ENCODE results near the gene FAM222A. TPM values are rescaled to one million over a fixed set of nuclear protein-coding genes. Genes with fewer than 3 reads are reported as not detected.
A peak's percentile ranks its signal among the peaks of the same experiment; 100 is the strongest.

Gene FAM222A
- total RNA-seq, 5 donors from 2014 or later (not counting 1 experiment from before 2014, with no cell fraction given) = 0.95 to 4.2 (median 1.6) TPM

DNA sequence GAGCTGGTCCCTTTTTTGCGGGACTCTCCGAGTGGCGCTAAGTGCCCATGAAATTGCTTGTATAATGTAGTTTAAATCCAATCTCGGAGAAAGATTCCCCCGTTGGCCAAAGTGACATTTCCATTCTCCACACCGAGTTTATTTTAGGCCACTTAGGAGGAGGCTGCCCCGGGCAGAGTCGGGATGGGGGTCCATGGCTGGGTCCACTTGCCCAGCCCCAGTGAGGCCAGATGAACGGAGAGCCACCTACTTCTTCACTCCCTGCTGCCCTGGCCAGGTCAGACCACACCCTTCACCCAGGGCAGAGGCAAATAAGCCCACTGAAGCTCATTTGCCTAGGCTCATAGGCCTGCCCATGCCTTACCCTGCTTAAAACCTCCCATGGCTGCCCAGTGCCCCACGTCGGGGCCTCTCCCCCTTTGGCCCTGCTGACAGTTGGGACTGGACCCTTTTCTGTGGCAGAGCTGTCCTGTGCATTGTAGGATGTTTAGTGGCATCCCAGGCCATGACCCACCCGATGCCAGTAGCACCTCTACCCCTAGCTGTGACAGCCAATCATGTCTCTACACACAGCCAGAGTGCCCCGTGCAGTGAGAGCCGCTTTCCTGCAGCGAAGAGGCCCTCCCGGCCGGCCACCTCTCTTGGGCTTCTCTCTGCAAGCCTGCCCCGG lies 51.3 kb downstream of the FAM222A start:
- POLR2A ChIA-PET = interaction anchor here in 1 of 2 donors (0.6 kb wide), 1 partner anchor 11 kb away, joined by 3 read pairs; no protein-coding TSS in a partner anchor
- Histone ChIP-seq H3K27me3 (replicated peaks in 1 of 2; ENCODE audit: control insufficient read depth in 2 of 2, extremely low read depth in 1 of 2, insufficient read depth in 2 of 2, low read length in 1 of 2) (peaks cover 0 to 4% of the 10 kb centered on the region in 2 experiments), H3K36me3 (ENCODE audit: control insufficient read depth in 2 of 2, extremely low read depth in 1 of 2, insufficient read depth in 1 of 2, low read length in 1 of 2) (no peaks in the 10 kb centered on the region), H3K4me1 (ENCODE audit: control insufficient read depth in 1 of 2, extremely low read depth in 1 of 2, insufficient read depth in 2 of 2, low read length in 2 of 2) (no peaks in the 10 kb centered on the region), H3K9me3 (no peaks in the 10 kb centered on the region), H3K27ac (ENCODE audit: low read length) (no peak overlapping the region), H3K4me3 (ENCODE audit: control insufficient read depth in 1 of 2, extremely low read depth in 1 of 2, low read length in 1 of 2) (no peak overlapping the region)
- H3K9me3 Mint-ChIP-seq = peaks cover 0 to 4% (median 0%) of the 10 kb centered on the region in 3 donors
- H3K27ac Mint-ChIP-seq = no peak overlapping the region
- 92% methylated on average over 10 of the region's 18 CpGs for WGBS (ENCODE audit: insufficient coverage)
- CTCF ChIA-PET = no interaction called here
- H3K4me3 Mint-ChIP-seq = no peak overlapping the region
- H3K36me3 Mint-ChIP-seq = no peaks in the 10 kb centered on the region
- DNase-seq (peak in 2 of 35 experiments; percentile 12 to 19), ATAC-seq (replicated peaks in 1 of 4) (no peak)
- peaks cover 0 to 3% (median 0%) of the 10 kb centered on the region in 3 donors for H3K4me1 Mint-ChIP-seq
- no peaks in the 10 kb centered on the region for H3K27me3 Mint-ChIP-seq

DNA sequence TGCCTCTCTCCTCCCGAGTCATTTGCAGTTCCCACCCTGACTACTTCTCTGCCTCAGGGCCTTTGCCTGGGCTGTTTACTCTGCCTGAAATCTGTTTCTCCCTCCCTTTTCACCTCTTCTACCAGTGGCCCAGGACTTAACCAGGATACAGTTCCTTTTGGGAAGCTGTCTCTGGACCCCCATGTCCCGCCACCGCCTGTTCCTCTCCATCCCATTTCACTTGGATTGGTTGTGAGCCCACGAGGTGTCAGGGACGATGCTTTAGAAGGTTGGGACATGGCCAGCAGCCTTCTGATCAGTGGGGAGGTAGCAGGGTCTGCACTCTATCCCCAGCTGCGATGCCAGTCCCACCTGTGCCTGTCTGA lies 51.8 kb downstream of the FAM222A start:
- no peak overlapping the region for H3K27ac ChIP-seq (ENCODE audit: low read length)
- H3K4me1 ChIP-seq (ENCODE audit: control insufficient read depth in 1 of 2, extremely low read depth in 1 of 2, insufficient read depth in 2 of 2, low read length in 2 of 2) = no peaks in the 10 kb centered on the region
- Mint-ChIP-seq H3K9me3 (peaks cover 0 to 4% (median 0%) of the 10 kb centered on the region in 3 donors), H3K27ac (no peak overlapping the region), H3K4me3 (no peak overlapping the region), H3K36me3 (no peaks in the 10 kb centered on the region), H3K4me1 (peaks cover 0 to 3% (median 0%) of the 10 kb centered on the region in 3 donors), H3K27me3 (no peaks in the 10 kb centered on the region)
- H3K4me3 ChIP-seq (ENCODE audit: control insufficient read depth in 1 of 2, extremely low read depth in 1 of 2, low read length in 1 of 2) = no peak overlapping the region
- H3K9me3 ChIP-seq = no peaks in the 10 kb centered on the region
- H3K27me3 ChIP-seq (replicated peaks in 1 of 2; ENCODE audit: control insufficient read depth in 2 of 2, extremely low read depth in 1 of 2, insufficient read depth in 2 of 2, low read length in 1 of 2) = peaks cover 0 to under 1% of the 10 kb centered on the region in 2 experiments
- POLR2A ChIA-PET = no interaction called here
- no peak for ATAC-seq (replicated peaks in 1 of 4)
- no peak for DNase-seq
- H3K36me3 ChIP-seq (ENCODE audit: control insufficient read depth in 2 of 2, extremely low read depth in 1 of 2, insufficient read depth in 1 of 2, low read length in 1 of 2) = no peaks in the 10 kb centered on the region
- 84% methylated on average over 4 of the region's 6 CpGs for WGBS (ENCODE audit: insufficient coverage)
- CTCF ChIA-PET = interaction anchor here in 1 of 2 donors (0.5 kb wide), 1 partner anchor 37 kb away, joined by 3 read pairs; no protein-coding TSS in a partner anchor

DNA sequence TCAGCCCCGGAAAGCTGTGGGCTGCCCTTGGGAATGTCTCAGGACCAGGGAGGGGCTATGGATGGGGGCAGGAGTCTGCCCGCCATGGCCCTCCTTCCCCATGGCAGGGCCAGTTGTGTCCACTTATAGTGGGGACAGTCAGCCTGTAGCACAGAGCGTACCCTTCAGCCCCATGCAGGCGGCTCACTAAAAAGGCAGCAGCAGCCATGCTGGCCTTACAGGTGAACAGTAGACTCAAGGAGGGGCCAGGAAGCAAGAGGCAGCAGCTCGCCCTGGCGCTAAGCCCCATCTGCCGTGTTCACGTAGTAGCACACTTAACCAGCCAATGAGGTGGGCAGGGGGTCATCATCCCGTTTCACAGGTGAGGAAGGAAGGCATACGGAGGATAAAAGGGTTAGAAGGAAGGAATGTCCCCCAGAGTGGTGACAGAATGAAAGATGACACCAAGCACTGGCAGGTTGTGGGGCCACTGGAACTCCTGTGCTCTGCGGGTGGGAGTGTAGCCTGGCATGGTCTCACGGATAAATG lies 52.7 kb downstream of the FAM222A start:
- DNase-seq (peak in 1 of 35 experiments; percentile 13), ATAC-seq (replicated peaks in 1 of 4) (no peak)
- no peaks in the 10 kb centered on the region for H3K36me3 Mint-ChIP-seq
- no peak overlapping the region for H3K4me3 Mint-ChIP-seq
- no peak overlapping the region for H3K27ac Mint-ChIP-seq
- no peaks in the 10 kb centered on the region for H3K27me3 ChIP-seq (replicated peaks in 1 of 2; ENCODE audit: control insufficient read depth in 2 of 2, extremely low read depth in 1 of 2, insufficient read depth in 2 of 2, low read length in 1 of 2)
- WGBS (ENCODE audit: insufficient coverage) = 89% methylated on average over 11 of the region's 12 CpGs
- no peaks in the 10 kb centered on the region for H3K9me3 ChIP-seq
- CTCF ChIA-PET = interaction anchor here in 1 of 2 donors (0.6 kb wide), 1 partner anchor 162 kb away, joined by 4 read pairs; no protein-coding TSS in a partner anchor
- no peaks in the 10 kb centered on the region for H3K27me3 Mint-ChIP-seq
- H3K4me3 ChIP-seq (ENCODE audit: control insufficient read depth in 1 of 2, extremely low read depth in 1 of 2, low read length in 1 of 2) = no peak overlapping the region
- no peaks in the 10 kb centered on the region for H3K36me3 ChIP-seq (ENCODE audit: control insufficient read depth in 2 of 2, extremely low read depth in 1 of 2, insufficient read depth in 1 of 2, low read length in 1 of 2)
- no peak overlapping the region for H3K27ac ChIP-seq (ENCODE audit: low read length)
- H3K9me3 Mint-ChIP-seq = peaks cover 0 to 4% (median 0%) of the 10 kb centered on the region in 3 donors
- H3K4me1 Mint-ChIP-seq = no peaks in the 10 kb centered on the region
- POLR2A ChIA-PET = no interaction called here
- no peaks in the 10 kb centered on the region for H3K4me1 ChIP-seq (ENCODE audit: control insufficient read depth in 1 of 2, extremely low read depth in 1 of 2, insufficient read depth in 2 of 2, low read length in 2 of 2)

DNA sequence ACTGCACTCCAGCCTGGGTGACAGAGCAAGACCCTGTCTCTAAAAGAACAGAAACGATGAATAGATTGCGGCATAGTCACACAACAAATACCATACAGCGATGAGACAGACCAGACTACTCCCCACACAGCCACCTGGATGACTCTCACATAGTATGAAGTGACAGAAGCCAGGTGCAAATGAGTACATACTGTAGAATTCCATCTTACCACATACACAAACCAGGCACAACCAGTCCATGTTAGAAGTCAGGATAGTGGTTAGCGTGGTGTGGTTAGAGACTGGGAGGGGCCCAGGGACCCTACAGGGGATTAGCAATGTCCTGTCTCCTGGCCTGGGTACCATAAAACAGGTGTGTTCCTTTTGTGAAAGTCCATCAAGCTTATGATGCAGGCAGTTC lies 53.8 kb downstream of the FAM222A start:
- ChIA-PET CTCF (no interaction called here), POLR2A (interaction anchor here in 1 of 2 donors (0.6 kb wide), 1 partner anchor 232 kb away, joined by 3 read pairs; no protein-coding TSS in a partner anchor)
- Mint-ChIP-seq H3K27me3 (no peaks in the 10 kb centered on the region), H3K4me3 (no peak overlapping the region), H3K36me3 (no peaks in the 10 kb centered on the region), H3K4me1 (no peaks in the 10 kb centered on the region), H3K9me3 (peaks cover 0 to 4% (median 0%) of the 10 kb centered on the region in 3 donors), H3K27ac (no peak overlapping the region)
- no peaks in the 10 kb centered on the region for H3K9me3 ChIP-seq
- H3K27ac ChIP-seq (ENCODE audit: low read length) = no peak overlapping the region
- H3K36me3 ChIP-seq (ENCODE audit: control insufficient read depth in 2 of 2, extremely low read depth in 1 of 2, insufficient read depth in 1 of 2, low read length in 1 of 2) = no peaks in the 10 kb centered on the region
- ATAC-seq (replicated peaks in 1 of 4) (no peak), DNase-seq (no peak)
- no peak overlapping the region for H3K4me3 ChIP-seq (ENCODE audit: control insufficient read depth in 1 of 2, extremely low read depth in 1 of 2, low read length in 1 of 2)
- peaks cover 0 to 2% of the 10 kb centered on the region in 2 experiments for H3K27me3 ChIP-seq (replicated peaks in 1 of 2; ENCODE audit: control insufficient read depth in 2 of 2, extremely low read depth in 1 of 2, insufficient read depth in 2 of 2, low read length in 1 of 2)
- 100% methylated on average over 1 of the region's 4 CpGs for WGBS (ENCODE audit: insufficient coverage)
- H3K4me1 ChIP-seq (ENCODE audit: control insufficient read depth in 1 of 2, extremely low read depth in 1 of 2, insufficient read depth in 2 of 2, low read length in 2 of 2) = no peaks in the 10 kb centered on the region

DNA sequence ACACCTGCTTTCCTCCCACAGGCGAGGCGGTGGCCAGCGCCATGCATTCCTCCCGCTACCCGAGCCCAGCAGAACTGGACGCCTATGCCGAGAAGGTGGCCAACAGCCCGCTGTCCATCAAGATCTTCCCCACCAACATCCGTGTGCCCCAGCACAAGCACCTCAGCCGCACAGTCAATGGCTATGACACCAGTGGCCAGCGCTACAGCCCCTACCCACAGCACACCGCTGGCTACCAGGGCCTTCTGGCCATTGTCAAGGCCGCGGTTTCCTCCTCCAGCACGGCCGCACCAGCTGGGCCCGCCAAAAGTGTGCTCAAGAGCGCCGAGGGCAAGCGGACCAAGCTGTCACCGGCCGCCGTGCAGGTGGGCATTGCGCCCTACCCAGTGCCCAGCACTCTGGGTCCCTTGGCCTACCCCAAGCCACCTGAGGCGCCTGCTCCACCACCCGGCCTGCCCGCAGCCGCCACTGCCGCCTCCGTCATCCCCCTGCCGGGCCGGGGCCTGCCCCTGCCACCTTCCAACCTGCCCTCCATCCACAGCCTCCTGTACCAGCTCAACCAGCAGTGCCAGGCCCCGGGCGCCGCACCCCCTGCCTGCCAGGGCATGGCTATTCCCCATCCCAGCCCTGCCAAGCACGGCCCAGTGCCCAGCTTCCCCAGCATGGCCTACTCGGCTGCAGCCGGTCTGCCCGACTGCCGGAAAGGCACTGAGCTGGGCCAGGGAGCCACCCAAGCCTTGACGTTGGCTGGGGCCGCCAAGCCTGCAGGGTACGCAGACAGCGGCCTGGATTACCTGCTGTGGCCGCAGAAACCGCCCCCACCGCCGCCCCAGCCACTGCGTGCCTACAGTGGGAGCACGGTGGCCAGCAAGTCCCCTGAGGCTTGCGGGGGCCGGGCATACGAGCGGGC lies 54.6 kb downstream of the FAM222A start:
- H3K27me3 ChIP-seq (replicated peaks in 1 of 2; ENCODE audit: control insufficient read depth in 2 of 2, extremely low read depth in 1 of 2, insufficient read depth in 2 of 2, low read length in 1 of 2) = peaks cover 0 to 4% of the 10 kb centered on the region in 2 experiments
- CTCF ChIA-PET = no interaction called here

DNA sequence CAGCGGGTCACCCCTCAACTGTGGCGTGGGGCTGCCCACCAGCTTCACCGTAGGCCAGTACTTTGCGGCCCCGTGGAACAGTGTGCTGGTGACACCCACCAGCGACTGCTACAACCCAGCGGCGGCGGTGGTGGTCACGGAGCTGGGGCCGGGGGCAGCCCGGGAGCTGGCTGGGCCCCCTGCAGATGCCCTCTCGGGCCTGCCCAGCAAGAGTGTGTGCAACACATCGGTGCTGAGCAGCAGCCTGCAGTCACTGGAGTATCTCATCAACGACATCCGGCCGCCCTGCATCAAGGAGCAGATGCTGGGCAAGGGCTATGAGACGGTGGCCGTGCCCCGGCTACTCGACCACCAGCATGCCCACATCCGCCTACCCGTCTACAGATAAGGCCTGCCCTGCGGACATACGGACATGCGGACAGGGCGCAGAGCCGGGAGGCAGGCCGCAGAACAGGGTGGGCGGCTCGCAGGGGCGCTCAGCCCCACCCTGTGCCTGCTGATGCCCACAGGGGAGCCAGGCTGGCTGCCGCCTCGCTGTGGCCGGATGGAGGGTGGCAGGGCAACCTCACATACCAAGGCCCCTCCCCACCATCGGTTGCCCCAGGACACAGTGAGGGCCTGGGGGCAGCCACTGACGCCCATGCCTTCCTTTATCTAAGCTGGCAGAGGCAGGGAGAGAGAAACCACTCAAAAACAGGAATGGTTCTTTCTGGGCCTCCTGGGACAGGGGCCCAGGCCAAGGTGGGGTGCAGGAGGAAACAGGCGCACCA lies 55.5 kb downstream of the FAM222A start:
- Mint-ChIP-seq H3K4me3 (no peak overlapping the region), H3K36me3 (no peaks in the 10 kb centered on the region), H3K4me1 (peaks cover 5 to 8% (median 5%) of the 10 kb centered on the region in 3 donors), H3K27me3 (no peaks in the 10 kb centered on the region), H3K27ac (no peak overlapping the region), H3K9me3 (no peaks in the 10 kb centered on the region)
- no peak overlapping the region for H3K27ac ChIP-seq (ENCODE audit: low read length)
- 94% methylated on average over 33 of the region's 38 CpGs for WGBS (ENCODE audit: insufficient coverage)
- no peaks in the 10 kb centered on the region for H3K4me1 ChIP-seq (ENCODE audit: control insufficient read depth in 1 of 2, extremely low read depth in 1 of 2, insufficient read depth in 2 of 2, low read length in 2 of 2)
- H3K4me3 ChIP-seq (ENCODE audit: control insufficient read depth in 1 of 2, extremely low read depth in 1 of 2, low read length in 1 of 2) = no peak overlapping the region
- no peaks in the 10 kb centered on the region for H3K9me3 ChIP-seq
- ChIA-PET POLR2A (no interaction called here), CTCF (no interaction called here)
- H3K27me3 ChIP-seq (replicated peaks in 1 of 2; ENCODE audit: control insufficient read depth in 2 of 2, extremely low read depth in 1 of 2, insufficient read depth in 2 of 2, low read length in 1 of 2) = peaks cover 0 to 11% of the 10 kb centered on the region in 2 experiments
- no peak for DNase-seq
- H3K36me3 ChIP-seq (ENCODE audit: control insufficient read depth in 2 of 2, extremely low read depth in 1 of 2, insufficient read depth in 1 of 2, low read length in 1 of 2) = no peaks in the 10 kb centered on the region
- ATAC-seq (replicated peaks in 1 of 4) = no peak

More for the DNA sequence above, 54.6 kb downstream of the FAM222A start:
- Mint-ChIP-seq H3K36me3 (no peaks in the 10 kb centered on the region), H3K4me3 (no peak overlapping the region), H3K4me1 (peaks cover 0 to 4% (median 0%) of the 10 kb centered on the region in 3 donors), H3K27me3 (no peaks in the 10 kb centered on the region), H3K9me3 (peaks cover 0 to 4% (median 0%) of the 10 kb centered on the region in 3 donors), H3K27ac (no peak overlapping the region)
- H3K27ac ChIP-seq (ENCODE audit: low read length) = no peak overlapping the region
- ATAC-seq (replicated peaks in 1 of 4) (no peak), DNase-seq (no peak)
- no peaks in the 10 kb centered on the region for H3K36me3 ChIP-seq (ENCODE audit: control insufficient read depth in 2 of 2, extremely low read depth in 1 of 2, insufficient read depth in 1 of 2, low read length in 1 of 2)
- H3K4me3 ChIP-seq (ENCODE audit: control insufficient read depth in 1 of 2, extremely low read depth in 1 of 2, low read length in 1 of 2) = no peak overlapping the region
- no peaks in the 10 kb centered on the region for H3K9me3 ChIP-seq
- H3K4me1 ChIP-seq (ENCODE audit: control insufficient read depth in 1 of 2, extremely low read depth in 1 of 2, insufficient read depth in 2 of 2, low read length in 2 of 2) = no peaks in the 10 kb centered on the region
- WGBS (ENCODE audit: insufficient coverage) = 94% methylated on average over 49 of the region's 54 CpGs
- POLR2A ChIA-PET = no interaction called here
